HG03460 (cell line): ENCODE data around the gene EIF2B2.

ENCODE experiments used
- ATAC-seq: cut with Tn5 transposase; IDR thresholded peaks from one replicate; pipeline ENCODE4 v1.9.1; 2021; ENCODE audit not compliant: unreplicated experiment

The EIF2B2 gene

GRCh38 chr14:75002392-75003249 is at the start of gene EIF2B2:
TSS of gene EIF2B2 (plus strand) at chr14:75002921. CDS start at chr14:75002991, 70 bp downstream.
- peak; percentile 96 for ATAC-seq

GRCh38 chr14:74953686-74954085 is 49.0 kb upstream of the EIF2B2 start:
- ATAC-seq: no peak

- no peak for ATAC-seq
These were observed 48.3 kb upstream of the EIF2B2 start for GRCh38 chr14:74954232-74954946.

DNA sequence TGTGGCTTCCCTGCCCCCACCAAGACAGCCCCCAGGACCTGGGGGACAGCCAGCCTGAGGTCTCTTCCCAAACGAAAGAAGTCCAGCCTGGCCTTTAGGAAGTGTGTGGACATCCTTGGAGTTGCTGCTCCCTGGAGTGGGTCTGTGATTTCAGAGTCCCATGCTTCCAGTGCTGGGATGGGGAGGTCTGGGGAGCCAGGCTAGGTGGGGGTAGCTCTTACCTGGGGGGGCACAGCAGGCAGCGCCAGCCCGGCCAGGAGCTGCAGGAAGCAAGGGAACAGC is 47.8 kb upstream of the EIF2B2 start:
- no peak for ATAC-seq

DNA sequence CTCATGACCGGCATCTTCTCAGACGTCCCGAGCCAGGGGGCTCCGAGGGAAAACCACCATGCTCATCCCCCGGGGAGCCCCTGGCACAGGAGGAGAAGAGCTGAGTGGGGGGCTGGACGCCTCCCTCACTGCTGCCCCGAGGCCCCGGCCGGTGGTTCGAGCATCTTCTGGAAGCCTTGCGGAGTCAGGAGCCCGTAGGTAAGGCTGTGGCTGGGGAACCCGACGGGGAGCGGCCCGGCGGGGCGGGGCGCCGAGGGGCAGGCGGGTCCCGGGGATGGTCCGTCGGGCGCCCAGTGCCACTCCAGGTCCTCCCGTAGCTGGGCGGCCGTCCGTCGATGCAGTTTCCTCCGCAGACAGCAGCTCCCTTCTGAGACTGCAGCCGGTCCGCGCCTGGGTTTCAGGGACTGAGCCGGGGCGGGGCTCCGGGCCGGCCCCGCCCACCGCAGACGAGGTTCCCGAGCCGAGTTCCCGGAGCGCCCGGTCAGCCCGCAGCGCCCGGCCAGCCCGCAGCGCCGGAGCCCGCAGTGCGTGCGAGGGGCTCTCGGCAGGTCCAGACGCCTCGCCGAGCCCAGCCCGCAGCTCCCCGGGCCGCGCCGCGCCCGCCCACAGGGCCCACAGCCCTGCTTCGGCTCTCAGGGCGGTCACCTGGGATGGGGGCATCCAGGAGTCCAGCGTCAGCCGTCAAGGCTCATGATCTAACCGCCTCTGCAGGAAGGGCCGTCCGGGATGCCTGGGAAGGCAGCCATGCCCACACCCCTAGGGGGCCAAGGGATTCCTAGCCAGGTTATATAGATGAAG is 47.3 kb upstream of the EIF2B2 start, which contains the start of gene PGF:
Gene PGF (minus strand): TSS at position 369 of the 798 bp plus-strand sequence. CDS start 355 bp downstream, at position 14.
- no peak for ATAC-seq

- ATAC-seq: no peak
These were observed 46.8 kb upstream of the EIF2B2 start for GRCh38 chr14:74956027-74956279.

DNA sequence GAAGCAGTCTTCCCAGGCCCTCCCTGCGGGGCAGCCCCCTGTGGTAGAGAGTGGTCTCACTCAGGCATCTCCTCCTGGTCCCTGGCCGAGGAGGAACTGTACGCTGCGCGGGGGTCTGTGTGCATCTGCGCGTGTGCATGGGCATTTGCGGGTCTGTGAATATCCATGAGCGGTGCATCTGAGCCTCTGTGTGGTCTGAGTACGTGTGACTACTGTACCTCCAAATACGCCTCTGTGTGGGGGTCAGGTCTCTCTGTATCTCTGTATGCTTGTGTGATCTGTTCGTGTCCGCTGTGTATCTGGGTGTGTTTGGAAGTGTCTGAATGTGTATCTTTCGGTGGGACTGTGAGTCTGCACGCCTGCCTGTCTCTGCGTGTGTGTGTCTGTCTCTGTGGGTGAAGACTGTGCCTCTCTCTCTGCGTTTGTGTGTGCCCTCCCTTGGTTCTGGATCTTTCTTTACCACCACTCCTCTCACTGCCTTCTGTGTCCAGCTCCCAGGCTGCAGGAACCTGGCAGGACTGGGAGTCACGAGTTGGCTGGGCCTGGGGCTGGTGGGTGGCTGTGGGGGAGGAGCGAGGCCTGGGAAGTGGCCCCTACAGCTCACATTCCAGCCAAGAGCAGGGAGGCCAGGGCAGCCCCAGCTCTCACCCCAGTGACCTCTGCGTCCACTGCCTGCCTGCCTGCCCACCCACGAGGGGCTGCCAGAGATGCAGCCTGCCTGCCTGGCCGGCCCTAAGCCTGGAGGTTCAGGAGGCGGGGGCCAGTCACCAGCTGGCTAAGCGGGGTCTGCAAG is 46.2 kb upstream of the EIF2B2 start:
- ATAC-seq: no peak

- ATAC-seq: no peak
These were observed 43.0 kb upstream of the EIF2B2 start for GRCh38 chr14:74959596-74960180.

GRCh38 chr14:74960736-74961135 is 42.0 kb upstream of the EIF2B2 start:
- no peak for ATAC-seq

- no peak for ATAC-seq
These were observed 41.3 kb upstream of the EIF2B2 start for GRCh38 chr14:74961238-74961911.

DNA sequence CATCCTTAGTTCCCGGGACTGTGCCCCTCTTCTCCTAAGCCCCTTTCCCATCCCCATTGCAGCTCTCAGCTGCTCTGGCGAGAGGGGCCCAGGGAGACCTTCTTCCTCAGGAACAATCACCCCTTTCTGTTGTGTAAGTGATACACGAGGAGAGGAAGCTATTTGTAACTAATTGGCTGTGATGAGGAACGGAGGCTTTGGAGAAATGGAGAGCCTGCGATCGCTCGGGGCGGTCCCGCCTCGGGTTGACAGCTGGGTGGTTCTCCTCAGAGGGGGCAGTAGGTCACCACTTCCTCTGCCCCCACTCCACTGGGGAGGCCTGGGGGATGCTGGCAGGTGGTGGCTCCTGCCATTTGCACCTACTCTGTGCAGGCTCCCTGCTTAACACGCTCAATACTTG is 40.7 kb upstream of the EIF2B2 start:
- no peak for ATAC-seq

GRCh38 chr14:74962493-74962892 is 40.2 kb upstream of the EIF2B2 start:
- no peak for ATAC-seq

GRCh38 chr14:74963178-74963704 is 39.5 kb upstream of the EIF2B2 start:
- ATAC-seq: no peak

DNA sequence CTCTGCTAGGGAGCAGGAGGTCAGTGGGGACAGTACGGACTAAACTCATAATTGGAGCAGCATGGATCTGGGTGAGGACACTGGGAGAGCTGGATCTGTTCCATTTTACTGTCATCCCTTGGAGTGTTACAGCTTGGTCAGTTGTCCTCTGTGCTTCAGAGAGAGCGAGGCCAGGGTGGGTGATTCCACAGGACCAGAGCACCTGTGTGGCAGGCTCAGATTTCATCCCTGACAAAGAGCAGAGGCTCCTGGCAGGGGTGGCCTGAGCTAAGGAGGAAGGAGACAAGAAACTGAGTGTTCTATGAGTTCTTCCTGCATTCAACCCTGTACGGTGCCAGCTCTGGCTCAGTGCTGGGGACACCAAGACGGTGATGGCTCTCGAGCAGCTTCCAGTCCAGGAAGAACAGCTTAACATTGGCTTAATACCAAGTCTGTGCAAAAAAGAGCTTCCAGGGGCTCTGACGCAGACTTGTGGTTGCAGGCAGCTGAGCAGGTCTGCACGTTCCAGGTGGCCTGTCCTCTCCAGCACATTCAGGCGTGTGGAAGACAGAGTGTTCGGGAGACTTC is 38.9 kb upstream of the EIF2B2 start:
- ATAC-seq: no peak

DNA sequence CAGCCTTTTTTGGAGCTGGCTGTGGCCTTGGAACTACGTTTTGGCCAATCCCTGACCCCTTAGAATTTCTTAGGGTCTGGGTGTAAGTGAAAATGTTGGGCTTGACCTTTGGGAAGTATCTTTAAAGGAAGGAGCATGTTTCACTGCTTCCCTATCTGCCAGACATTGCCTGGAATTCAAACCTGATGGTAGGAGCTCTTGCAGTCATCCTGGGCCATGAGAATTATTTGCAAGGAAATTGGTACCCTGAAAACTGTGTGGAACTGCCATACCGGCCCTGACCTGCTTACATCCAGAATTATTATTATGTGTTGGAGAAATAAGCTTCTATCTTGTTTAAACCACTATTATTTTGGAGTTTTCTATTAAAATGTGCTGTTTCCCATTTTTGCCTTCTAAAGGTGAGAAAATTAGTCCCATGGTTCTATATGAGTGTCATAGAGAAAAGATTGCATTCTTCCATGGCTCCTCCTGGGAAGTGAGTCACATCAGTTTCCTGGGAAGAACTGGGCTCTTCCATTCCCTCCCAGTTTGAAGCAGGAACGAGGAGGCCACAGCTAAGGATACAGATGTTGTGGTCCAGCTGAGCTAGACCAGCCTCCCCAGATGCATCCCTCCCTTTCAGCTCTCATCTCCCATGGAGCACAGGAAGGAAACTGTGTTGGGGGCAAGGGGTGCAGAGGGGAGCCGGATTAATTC is 37.8 kb upstream of the EIF2B2 start:
- no peak for ATAC-seq

- no peak for ATAC-seq
These were observed 37.1 kb upstream of the EIF2B2 start for GRCh38 chr14:74965486-74966153.

- ATAC-seq: no peak
These were observed 33.9 kb upstream of the EIF2B2 start for GRCh38 chr14:74968811-74969210.

GRCh38 chr14:74973003-74973653 is 29.6 kb upstream of the EIF2B2 start:
- no peak for ATAC-seq
